GM19035 (cell line): ENCODE measurements around the gene SYNPO2L.
"Not testable (repeated sequence)": the region's sequence is repeated elsewhere in the genome, so short reads cannot be mapped to it uniquely, and the experiment has no call there.

ENCODE experiments used
- ATAC-seq: cut with Tn5 transposase; IDR thresholded peaks from one replicate; pipeline ENCODE4 v1.9.1; 2021; ENCODE audit not compliant: unreplicated experiment

SYNPO2L gene, protein sequence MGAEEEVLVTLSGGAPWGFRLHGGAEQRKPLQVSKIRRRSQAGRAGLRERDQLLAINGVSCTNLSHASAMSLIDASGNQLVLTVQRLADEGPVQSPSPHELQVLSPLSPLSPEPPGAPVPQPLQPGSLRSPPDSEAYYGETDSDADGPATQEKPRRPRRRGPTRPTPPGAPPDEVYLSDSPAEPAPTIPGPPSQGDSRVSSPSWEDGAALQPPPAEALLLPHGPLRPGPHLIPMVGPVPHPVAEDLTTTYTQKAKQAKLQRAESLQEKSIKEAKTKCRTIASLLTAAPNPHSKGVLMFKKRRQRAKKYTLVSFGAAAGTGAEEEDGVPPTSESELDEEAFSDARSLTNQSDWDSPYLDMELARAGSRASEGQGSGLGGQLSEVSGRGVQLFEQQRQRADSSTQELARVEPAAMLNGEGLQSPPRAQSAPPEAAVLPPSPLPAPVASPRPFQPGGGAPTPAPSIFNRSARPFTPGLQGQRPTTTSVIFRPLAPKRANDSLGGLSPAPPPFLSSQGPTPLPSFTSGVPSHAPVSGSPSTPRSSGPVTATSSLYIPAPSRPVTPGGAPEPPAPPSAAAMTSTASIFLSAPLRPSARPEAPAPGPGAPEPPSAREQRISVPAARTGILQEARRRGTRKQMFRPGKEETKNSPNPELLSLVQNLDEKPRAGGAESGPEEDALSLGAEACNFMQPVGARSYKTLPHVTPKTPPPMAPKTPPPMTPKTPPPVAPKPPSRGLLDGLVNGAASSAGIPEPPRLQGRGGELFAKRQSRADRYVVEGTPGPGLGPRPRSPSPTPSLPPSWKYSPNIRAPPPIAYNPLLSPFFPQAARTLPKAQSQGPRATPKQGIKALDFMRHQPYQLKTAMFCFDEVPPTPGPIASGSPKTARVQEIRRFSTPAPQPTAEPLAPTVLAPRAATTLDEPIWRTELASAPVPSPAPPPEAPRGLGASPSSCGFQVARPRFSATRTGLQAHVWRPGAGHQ

DNA sequence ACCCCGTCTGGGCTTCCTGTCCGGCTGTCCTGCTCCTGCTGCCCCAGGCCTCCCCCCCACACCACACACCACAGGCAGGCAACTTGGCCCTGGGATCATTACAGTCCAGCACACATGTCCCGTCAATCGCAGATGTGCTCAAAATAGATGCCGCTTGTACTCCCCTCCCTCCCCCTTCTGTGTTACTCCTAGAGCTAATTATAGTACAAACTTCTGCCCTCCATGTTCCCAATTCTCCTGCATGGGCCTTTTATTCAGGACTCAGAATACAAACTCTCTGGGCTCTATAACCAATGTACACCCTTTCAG, at the start of gene SYNPO2L:
Gene SYNPO2L (minus strand): TSS at position 40 of the 309 bp plus-strand sequence. CDS start 107 bp downstream, outside the sequence.
- no peak for ATAC-seq

DNA sequence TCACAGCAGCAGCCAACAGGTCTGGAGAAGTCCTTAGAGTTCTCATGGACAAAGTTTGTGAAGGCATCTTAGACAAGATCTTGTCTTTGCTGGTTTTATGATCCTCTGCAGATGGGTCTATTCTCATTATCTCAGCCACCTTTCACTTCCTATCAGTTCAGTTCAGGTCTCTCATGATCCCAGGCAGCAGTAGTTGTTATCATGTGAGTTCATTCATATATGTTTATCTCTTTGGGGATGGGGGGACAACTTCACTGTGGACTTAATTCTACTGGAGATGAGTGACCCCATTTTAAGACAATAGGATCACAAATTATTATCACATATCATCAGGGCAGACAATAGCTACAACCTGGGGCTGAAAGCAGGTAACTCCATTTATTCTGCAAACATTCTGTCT, 48.1 kb upstream of the SYNPO2L start:
- not testable (repeated sequence) for ATAC-seq

DNA sequence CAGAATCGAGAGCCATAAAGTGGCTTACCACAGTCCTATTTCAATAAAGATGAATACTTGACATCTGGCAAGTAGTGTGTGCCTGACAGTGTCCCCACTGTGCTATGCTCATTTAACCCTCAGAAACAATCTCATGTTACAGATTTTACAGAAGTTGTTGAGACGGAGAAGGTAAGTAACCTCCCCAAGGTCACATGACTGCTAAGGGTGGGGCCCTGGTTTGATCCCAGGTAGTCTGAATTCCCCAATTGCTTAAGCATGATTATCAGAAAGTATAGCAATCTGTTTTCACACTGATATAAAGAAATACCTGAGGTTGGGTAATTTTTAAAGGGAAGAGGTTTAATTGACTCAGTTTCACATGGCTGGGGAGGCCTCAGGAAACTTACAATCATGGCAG, 43.0 kb upstream of the SYNPO2L start:
- ATAC-seq, result not testable (repeated sequence)

DNA sequence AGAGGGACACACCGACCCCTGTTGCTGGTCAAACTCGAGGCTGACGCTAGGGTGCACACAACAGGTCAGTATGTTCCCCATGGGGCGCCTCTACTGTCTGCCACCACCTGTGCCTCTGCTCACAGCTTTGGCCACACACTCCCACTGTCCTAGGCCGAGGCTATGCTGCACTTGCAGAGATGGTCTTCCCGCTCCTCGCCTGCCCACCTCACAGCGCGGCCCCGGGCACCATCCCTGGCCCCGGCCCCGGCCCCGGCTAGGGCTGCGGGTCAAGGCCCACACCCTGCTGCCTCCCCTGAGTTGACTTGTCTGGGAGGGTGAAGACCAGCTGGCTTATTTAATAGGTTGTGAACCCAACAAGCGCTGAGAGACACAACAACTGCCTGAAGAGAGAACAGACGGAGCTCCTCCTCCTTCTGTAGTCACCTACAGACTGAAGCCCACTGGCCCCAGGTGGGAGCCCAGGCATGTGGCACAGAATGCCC, 41.9 kb upstream of the SYNPO2L start, which contains the start of gene AGAP5:
Gene AGAP5 (minus strand): TSS at position 435 of the 485 bp plus-strand sequence. CDS start 354 bp downstream, at position 81.
- not testable (repeated sequence) for ATAC-seq

DNA sequence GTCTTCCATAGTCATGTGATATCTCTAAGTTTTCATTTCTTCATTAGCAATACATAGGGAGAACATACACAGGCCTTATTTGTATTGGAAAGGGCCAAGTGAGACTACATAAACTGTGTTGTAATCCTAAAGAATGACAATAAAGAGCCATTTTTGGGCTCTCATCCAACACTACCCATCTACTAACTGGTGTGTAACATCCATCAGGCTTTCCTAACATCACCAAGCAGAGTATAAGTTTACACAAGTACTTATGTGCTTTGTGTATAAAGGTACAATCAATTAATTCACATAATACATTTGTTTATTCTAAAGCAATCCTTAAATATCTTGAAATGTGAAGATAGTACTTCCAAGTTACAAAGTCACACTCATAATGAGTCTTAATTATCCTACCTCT, 39.5 kb upstream of the SYNPO2L start:
- ATAC-seq, result not testable (repeated sequence)

DNA sequence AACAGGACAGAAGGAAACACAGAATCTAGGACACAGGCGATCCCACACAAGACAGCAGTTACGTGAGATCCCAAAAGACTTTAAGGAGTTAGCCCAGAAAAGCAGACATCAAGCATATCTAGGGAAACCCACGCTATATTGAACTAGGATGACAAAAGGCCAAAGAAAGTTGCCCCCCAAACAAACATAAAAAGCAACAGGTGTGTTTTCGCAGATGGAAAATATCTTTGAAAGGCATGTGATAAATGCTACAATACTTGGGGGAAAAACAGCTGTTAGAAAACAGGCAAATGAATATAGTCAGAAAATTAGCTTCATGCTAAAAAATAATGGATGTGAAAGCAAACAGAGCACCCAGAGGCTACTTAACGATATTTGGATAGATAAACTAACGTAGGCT, 34.9 kb upstream of the SYNPO2L start:
- ATAC-seq, result not testable (repeated sequence)

DNA sequence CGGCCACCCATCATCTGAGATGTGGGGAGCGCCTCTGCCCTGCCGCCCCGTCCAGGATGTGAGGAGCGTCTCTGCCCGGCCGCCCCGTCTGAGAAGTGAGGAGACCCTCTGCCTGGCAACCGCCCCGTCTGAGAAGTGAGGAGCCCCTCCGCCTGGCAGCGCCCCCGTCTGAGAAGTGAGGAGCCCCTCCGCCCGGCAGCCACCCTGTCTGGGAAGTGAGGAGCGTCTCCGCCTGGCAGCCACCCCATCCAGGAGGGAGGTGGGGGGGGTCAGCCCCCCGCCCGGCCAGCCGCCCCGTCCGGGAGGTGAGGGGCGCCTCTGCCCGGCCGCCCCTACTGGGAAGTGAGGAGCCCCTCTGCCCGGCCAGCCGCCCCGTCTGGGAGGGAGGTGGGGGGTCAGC, 33.8 kb upstream of the SYNPO2L start:
- not testable (repeated sequence) for ATAC-seq

DNA sequence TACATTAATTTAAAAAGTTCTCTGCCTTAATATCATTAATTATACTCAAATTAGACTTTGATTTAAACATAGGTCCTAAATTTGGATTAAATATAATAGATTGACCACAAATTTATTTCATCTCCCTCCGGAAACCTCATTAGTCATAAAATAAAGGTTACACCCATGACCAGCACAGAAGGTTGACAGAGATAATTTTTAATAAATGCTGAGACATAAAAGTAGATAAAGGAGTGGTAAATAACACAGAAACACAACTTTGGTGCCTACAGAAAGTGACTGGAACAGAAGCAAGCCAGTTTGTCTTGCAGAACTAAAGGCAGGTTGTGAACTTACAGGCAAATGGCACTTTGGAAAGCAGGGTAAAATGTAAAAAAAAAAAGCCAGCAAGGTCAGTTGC, 31.8 kb upstream of the SYNPO2L start:
- ATAC-seq, result not testable (repeated sequence)

DNA sequence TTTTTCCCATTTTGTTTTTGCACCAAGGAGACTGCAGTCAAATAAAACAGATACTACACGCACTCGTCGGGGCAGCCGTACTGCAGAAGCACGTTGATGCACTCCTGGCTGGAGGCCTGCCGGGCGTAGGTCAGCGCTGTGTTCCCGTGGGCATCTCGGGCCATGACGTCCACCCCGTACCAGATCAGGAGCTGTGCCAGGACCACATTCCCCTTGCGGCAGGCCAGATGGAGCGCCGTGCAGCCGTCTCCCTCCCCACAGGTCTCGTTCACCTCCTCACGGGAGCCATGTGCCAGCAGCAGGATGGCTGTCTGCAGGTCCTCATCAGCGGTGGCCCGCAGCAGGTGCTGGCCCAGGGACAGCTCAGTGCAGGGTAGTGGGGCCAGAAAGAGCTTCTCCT, 18.7 kb upstream of the SYNPO2L start:
- not testable (repeated sequence) for ATAC-seq

DNA sequence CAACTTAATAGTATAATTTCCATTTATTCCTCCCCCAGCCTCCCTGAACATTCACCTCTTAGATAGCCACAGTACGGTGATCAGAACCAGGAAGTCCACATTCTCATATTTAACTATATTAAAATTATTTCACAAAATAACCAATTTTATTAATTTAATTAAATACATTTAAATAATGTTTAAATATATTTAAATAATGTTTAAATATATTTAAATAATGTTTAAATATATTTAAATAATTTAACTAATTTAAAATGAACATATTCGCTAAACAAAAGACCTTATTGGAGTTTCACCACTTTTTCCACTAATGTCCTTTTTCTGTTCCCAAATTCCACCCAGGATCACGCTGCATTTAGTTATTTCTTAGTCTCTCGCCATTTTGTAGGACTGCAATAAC, 12.5 kb upstream of the SYNPO2L start:
- ATAC-seq, result not testable (repeated sequence)

DNA sequence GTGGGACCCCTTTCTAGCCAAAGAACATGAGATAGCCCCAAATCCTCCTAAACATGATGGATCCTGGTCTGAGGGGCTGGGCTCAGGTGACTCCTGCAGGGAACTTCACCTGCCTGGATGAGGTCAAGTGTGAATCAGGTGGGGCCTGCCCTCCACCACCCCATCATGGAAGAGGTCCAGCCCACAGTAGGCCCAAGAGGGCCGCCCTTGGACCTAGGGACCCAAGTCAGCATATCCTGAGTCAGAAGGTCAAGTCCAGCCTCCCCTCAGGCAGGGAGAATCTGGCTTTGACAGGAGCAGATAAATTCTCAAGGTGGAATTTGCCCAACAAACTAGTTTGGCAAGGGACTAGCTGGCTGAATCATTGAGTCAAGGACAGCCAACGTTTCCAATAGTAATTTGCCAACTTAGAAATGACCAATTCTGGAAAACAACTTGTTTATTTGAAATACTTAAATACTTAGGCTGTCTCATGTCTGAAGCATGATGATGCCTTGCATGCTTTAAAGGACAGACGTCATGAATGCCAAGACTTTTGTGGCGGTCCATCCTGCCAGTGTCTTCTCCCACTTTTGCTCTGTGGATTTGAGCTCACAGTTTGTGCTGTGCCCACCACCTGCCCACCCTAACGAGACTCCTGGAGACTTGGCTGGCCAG, 10.5 kb upstream of the SYNPO2L start:
- ATAC-seq, result not testable (repeated sequence)

DNA sequence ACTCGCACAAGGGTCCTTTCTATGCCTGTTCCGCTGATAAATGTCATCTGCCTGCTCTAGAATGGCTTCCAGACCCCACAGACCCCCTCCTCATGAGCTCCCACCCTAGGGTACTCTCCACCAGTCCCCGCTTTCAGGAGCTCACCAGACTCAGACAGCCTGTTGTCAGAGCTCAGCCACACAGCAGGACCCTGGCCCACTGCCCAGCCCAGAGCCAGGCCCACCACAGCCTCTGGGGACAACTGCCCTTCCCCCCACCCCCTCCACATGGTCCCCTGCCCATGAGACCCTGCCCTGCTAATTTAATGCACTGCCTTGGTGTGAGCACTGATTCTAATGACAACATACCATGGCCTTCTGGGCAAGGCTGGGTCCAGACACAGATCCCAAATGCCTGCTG, 9.8 kb upstream of the SYNPO2L start:
- not testable (repeated sequence) for ATAC-seq

DNA sequence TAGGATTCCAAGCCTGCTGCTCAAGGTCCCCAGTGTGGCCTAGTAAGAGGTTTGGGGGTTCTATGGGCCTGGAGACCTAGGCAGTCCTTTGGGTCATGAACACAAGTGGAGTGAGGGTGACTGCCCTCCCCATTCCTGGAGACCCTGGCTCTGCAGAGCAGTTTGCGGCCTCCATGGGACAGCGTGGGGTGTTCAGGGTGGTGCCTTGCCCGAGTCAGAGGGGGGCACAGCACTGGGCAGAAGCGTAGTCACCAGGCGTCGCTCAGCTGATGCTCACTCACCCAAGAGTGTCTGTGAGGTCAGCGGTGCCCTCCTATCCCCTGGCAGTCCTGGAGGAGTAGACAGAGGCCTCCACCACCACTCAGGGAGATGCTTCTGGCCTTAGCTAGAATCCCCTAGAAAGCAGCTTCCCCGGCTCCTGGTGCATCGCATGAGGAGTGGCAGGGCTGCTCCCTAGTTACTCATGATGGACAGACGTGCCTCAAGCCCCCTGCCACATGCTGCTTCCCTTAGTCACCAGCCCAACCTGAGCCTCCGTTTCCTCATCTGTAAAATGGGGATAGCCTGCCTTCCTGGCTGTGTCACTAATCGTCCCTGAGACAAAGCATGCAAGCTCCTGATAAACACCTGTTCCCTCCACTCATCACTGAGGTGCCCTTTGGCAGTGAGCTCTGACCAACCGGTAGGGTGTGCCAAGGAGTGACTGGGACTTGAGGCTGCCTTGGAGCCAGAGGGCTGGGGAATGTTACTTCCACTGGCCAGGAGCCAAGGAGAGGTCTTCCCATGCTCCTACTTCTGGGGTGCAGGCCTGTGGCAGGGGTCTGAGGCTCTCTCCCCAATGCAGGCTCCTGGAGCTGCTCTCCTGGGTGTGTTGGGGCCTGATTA, 8.6 kb upstream of the SYNPO2L start:
- not testable (repeated sequence) for ATAC-seq

DNA sequence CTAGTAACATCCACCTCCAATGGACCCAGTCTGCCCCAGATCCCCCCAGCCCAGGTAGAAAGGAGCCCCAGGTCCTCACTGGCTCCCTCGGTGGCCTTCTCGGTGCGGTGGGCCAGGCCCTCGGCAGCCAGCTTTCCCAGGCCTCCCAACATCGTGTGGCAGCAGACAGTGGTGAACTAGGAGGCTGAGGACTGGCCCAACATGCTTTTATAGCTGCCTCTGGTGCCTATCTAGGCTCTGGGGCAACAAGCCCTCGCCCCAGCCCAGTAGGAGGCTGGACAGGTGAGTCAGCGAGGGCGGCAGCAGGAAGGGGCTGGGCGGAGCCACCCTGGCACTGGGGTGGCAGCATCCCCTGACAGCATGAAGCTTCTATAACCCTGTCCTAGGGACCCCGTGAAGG, 7.8 kb upstream of the SYNPO2L start:
- ATAC-seq, result not testable (repeated sequence)

DNA sequence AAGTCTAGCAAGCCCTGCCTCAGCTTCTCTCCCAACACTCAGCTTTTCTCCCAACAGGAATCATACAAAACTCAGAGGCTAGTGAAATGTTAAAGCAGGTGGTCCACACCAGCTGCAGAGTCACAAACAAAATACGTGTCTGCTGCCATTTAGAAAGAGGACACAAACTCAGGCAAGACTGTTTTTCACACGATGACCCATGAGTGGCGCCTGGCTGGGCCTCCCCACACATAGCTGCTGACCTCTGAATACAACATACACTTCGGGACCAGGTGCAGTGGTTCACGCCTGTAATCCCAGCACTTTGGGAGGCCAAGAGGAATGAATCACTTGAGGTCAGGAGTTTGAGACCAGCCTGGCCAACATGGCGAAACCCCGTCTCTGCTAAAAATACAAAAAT, 6.9 kb upstream of the SYNPO2L start:
- ATAC-seq, result not testable (repeated sequence)

DNA sequence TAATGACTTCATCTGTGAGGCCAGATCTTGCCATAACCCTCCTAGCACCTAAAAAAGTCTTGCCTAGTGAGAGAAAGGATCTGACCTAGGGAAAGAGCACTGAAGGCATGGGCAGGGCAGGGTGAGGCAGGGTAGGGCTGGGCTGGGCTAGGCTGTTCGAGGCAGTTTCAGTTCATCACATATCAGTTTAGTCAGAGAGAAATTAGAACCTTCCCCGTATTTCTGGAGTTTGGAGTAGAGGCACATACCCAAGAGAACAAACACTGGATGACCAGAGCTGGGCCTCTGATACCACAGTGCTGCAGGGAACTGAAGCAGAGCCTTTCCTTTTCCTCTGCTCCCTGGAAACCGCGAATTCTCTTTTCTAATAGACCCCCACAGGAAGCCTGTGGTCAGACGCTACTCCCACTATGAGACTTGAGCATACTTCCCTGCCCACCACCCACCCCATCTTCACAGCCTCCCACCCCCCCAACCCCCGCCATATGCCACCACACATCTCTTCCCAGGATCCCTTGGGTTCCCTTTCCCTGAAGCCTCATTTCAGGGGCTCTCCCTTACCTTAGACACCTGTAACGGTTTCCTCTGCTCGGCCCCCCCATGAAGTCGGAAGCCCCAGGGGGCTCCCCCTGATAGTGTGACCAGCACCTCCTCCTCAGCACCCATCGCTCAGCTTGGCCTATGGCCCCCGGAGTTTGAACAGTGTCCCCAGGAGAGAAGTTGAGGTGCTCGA, 406 bp downstream of the SYNPO2L start:
- no peak for ATAC-seq

DNA sequence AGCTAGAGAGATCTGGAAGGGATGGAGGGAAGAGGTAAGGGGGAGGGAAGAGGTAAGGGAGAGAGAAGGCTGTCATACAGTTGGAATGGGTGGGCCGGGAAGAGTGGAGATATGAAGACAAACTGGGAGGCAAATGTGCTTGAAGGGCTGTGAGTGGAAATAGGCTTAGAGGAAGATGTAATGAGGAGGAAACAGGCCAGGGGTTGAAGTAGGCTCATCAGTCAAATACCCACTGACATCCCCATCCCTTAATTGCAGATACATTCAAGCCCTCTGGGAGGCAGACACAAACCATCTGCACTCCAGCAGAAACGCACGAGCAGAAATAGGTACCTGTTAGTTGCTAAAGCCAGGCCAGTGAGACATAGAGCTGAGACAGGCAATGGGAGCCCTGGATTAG, 2.1 kb downstream of the SYNPO2L start:
- no peak for ATAC-seq

DNA sequence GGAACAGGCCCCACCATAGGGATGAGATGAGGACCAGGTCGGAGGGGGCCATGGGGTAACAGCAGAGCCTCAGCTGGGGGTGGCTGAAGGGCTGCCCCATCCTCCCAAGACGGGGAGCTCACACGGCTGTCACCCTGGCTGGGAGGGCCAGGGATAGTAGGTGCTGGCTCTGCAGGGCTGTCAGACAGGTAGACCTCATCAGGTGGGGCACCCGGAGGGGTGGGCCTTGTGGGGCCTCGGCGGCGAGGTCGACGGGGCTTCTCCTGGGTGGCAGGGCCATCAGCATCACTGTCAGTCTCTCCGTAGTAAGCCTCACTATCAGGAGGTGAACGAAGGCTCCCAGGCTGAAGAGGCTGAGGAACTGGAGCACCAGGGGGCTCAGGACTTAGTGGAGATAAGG, 2.6 kb downstream of the SYNPO2L start:
- no peak for ATAC-seq
